GM20000 (cell line): ENCODE data around the gene MSMB.
"Not testable (repeated sequence)": the region's sequence is repeated elsewhere in the genome, so short reads cannot be mapped to it uniquely, and the experiment has no call there.

Source experiments
- DNase-seq: peaks from one replicate; pipeline ENCODE4 v3.0.0; 2012; ENCODE audit warnings: low spot score
- CTCF ChIP-seq: IDR thresholded peaks from 2 replicates; pipeline ENCODE4 v1.5.1; 2012; ENCODE audit warnings: mild to moderate bottlenecking, control low read depth; ENCODE audit errors: extremely low read depth, missing control alignments

The MSMB gene

GRCh38 chr10:46012746-46013145 lies 33.3 kb downstream of the MSMB start:
- no peak for DNase-seq
- no peak for TF ChIP-seq CTCF

DNA sequence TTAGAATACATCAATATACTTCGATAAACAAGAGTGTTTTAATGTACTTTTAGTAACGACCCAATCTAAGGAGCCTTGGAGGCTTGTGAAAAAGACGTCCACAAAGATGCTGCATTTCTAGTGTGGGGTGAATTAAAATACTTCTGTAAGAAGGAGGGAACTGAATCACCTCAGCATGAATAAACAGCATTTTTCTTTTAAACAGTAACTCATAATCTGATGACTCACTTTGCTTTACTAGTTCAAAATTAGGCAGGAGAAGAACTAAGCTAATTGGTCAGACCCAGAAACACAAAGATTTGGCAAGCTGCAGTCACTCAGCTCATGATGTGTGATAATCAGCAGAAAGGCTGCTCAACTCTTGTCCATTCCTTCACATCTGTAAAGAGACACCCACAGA lies 39.9 kb downstream of the MSMB start:
- TF ChIP-seq CTCF, result no peak
- no peak for DNase-seq

DNA sequence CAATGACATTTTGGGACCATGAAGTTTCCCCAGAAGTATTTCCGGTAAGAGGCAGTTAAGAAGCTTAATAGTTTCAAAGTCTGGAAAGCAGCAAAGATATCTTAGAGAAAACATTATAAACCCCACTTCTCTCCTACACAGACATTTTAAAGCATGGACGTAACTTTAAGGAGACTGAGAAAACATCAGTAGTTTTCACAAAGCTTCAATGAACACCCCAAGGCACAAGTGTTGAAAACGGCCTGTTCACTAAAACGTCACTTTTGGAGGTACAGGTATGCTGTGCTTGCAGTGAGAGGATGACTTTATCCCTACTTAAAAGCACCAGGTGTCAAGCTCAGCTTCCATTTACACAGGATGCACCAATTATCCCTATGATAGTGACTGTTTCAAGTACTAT lies 40.7 kb downstream of the MSMB start:
- DNase-seq, result no peak
- no peak for TF ChIP-seq CTCF

DNA sequence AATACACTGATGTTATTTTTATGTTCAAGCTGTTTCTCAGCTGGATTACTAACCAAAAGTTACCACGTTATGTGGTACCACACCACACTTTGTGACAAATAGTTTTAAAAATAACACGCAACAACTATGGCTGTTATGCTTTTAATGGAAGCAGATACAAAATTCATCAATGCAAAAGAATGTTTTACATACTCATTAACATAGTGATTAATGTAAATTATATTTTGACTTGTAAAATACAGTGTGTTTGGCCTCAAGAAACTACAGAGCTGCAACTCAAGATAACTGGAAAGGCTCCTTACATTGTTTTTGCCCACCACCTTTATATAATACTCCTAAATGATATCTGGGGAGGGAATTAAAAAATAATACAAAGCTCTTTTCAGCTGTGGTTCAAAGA lies 41.1 kb downstream of the MSMB start:
- DNase-seq, result no peak
- no peak for TF ChIP-seq CTCF

DNA sequence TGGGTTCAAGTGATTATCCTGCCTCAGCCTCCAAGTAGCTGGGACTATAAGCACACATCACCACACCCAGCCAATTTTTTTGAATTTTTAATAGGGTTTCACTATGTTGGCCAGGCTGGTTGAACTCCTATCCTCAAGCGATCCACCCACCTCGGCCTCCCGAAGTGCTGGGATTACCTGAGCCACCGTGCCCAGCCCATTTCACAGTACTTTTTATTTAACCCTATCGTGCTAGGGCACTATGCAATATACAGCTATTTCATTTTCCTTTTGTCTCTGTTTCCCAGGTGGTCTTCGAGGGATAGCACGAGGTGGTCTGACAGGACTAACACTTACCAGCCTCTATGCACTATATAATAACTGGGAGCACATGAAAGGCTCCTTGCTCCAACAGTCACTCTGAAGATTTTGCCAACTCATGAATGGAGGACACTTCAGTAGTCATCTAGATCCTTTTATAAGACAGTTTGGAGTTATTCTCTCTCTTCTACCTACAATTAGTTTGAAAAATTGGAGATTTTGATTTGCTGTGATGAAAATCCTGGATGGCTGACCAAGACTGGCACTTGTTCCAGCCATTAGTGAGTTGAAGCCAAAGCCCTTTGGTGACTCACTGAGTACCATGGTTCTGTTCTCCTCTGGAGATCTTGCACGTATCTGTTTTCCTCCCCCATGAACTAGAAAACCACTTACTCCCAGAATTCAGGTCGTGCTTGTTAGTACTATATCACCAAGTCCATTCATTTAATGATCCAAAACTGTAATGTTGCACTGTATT lies 43.0 kb downstream of the MSMB start:
- no peak for DNase-seq
- TF ChIP-seq CTCF, result no peak

GRCh38 chr10:46002189-46002687 lies 43.8 kb downstream of the MSMB start:
- not testable (repeated sequence) for DNase-seq

- no peak for DNase-seq
- TF ChIP-seq CTCF, result no peak
These were observed 44.8 kb downstream of the MSMB start for GRCh38 chr10:46001187-46001756.

GRCh38 chr10:46000538-46000937 lies 45.5 kb downstream of the MSMB start:
- no peak for DNase-seq
- no peak for TF ChIP-seq CTCF

- not testable (repeated sequence) for DNase-seq
These were observed 46.1 kb downstream of the MSMB start for GRCh38 chr10:45999955-46000354.
